Muscle of leg (tissue), 11 donors: Measurements from ENCODE around the gene FAM3D. TPM values are rescaled to one million over a fixed set of nuclear protein-coding genes. Genes with fewer than 3 reads are reported as not detected.

Experiments used
- DNase-seq: peaks from one replicate; pipeline ENCODE4 v3.0.0; 2013
- H3K27ac ChIP-seq: one replicate; pipeline ENCODE4 v1.5.1; 2013; ENCODE audit warnings: mild to moderate bottlenecking, low read length, control low read depth
- H3K27me3 ChIP-seq: one replicate; pipeline ENCODE4 v1.6.1; 2013; ENCODE audit warnings: low read length; ENCODE audit not compliant: control insufficient read depth, insufficient read depth
- H3K36me3 ChIP-seq: one replicate; pipeline ENCODE4 v1.6.1; 2013; ENCODE audit warnings: low read length; ENCODE audit not compliant: control insufficient read depth, insufficient read depth
- H3K4me1 ChIP-seq: one replicate; pipeline ENCODE4 v1.6.1; 2013; ENCODE audit warnings: low read length; ENCODE audit not compliant: control insufficient read depth, insufficient read depth
- H3K4me3 ChIP-seq: one replicate; pipeline ENCODE4 v1.5.1; 2013; ENCODE audit warnings: low read length, control low read depth
- H3K9me3 ChIP-seq: replicated peaks from 2 replicates; pipeline ENCODE4 v1.6.1; 2013; ENCODE audit warnings: low read depth, low read length; ENCODE audit not compliant: control insufficient read depth
- WGBS: methylation state at CpG from one replicate; pipeline ENCODE4 v1.1.5; 2013; ENCODE audit warnings: missing lambda C conversion rate; ENCODE audit not compliant: insufficient coverage; 5-methylcytosine and 5-hydroxymethylcytosine counted together
- polyA plus RNA-seq, 8 donors: library from polyadenylated mRNA; unstranded; fragments of 120-200 nt; gene quantifications; one replicate each; pipeline versions ENCODE4 v1.2.1 to v1.2.3, GENCODE V29; 2013; ENCODE audit warnings: inconsistent platforms in 1 of 8, low replicate concordance in 1 of 8; ENCODE audit not compliant: insufficient read length in 8 of 8, insufficient read depth in 1 of 8
- total RNA-seq: library from RNA; stranded (reverse); fragments of 120-200 nt; gene quantifications from one replicate; pipeline ENCODE4 v1.2.4, GENCODE V29; 2013

Gene FAM3D
- total and polyA plus RNA-seq, 9 donors: 0.07 to 1.2 (median 0.39) TPM; not detected in 5

GRCh38 chr3:58657571-58658141 lies 8.9 kb downstream of the FAM3D start:
- Histone ChIP-seq H3K4me1 (no peaks in the 10 kb centered on the region), H3K27me3 (no peaks in the 10 kb centered on the region), H3K4me3 (no peak overlapping the region), H3K9me3 (no peaks in the 10 kb centered on the region), H3K36me3 (no peaks in the 10 kb centered on the region), H3K27ac (no peak overlapping the region)
- WGBS: 79% methylated on average over 3 of the region's 8 CpGs
- no peak for DNase-seq

- H3K27ac ChIP-seq: no peak overlapping the region
- H3K4me1 ChIP-seq: no peaks in the 10 kb centered on the region
- no peaks in the 10 kb centered on the region for H3K36me3 ChIP-seq
- DNase-seq: no peak
- 68% methylated on average over 7 of the region's 9 CpGs for WGBS
- H3K4me3 ChIP-seq: no peak overlapping the region
- no peaks in the 10 kb centered on the region for H3K9me3 ChIP-seq
- no peaks in the 10 kb centered on the region for H3K27me3 ChIP-seq
These were observed 9.5 kb downstream of the FAM3D start for GRCh38 chr3:58657036-58657520.

- Histone ChIP-seq H3K36me3 (no peaks in the 10 kb centered on the region), H3K9me3 (no peaks in the 10 kb centered on the region), H3K4me1 (no peaks in the 10 kb centered on the region), H3K4me3 (no peak overlapping the region), H3K27ac (no peak overlapping the region), H3K27me3 (no peaks in the 10 kb centered on the region)
- WGBS: 83% methylated on average over 2 of the region's 2 CpGs
- DNase-seq: no peak
These were observed 9.9 kb downstream of the FAM3D start for GRCh38 chr3:58656631-58657030.

- no peaks in the 10 kb centered on the region for H3K27me3 ChIP-seq
- H3K4me1 ChIP-seq: no peaks in the 10 kb centered on the region
- H3K36me3 ChIP-seq: no peaks in the 10 kb centered on the region
- 83% methylated on average over 5 of the region's 6 CpGs for WGBS
- DNase-seq: no peak
- H3K27ac ChIP-seq: no peak overlapping the region
- H3K4me3 ChIP-seq: no peak overlapping the region
- no peaks in the 10 kb centered on the region for H3K9me3 ChIP-seq
These were observed 12.1 kb downstream of the FAM3D start for GRCh38 chr3:58654466-58654865.

- H3K9me3 ChIP-seq: no peaks in the 10 kb centered on the region
- H3K27ac ChIP-seq: no peak overlapping the region
- H3K4me1 ChIP-seq: no peaks in the 10 kb centered on the region
- H3K27me3 ChIP-seq: no peaks in the 10 kb centered on the region
- no peaks in the 10 kb centered on the region for H3K36me3 ChIP-seq
- 94% methylated on average over 1 of the region's 2 CpGs for WGBS
- no peak overlapping the region for H3K4me3 ChIP-seq
- no peak for DNase-seq
These were observed 13.9 kb downstream of the FAM3D start for GRCh38 chr3:58652624-58653023.

- H3K27me3 ChIP-seq: no peaks in the 10 kb centered on the region
- no peak overlapping the region for H3K27ac ChIP-seq
- peaks cover 2% of the 10 kb centered on the region for H3K4me1 ChIP-seq
- no peaks in the 10 kb centered on the region for H3K9me3 ChIP-seq
- DNase-seq: peak; percentile 51
- H3K36me3 ChIP-seq: no peaks in the 10 kb centered on the region
- no peak overlapping the region for H3K4me3 ChIP-seq
These were observed 15.3 kb downstream of the FAM3D start for GRCh38 chr3:58651276-58651675.

- H3K4me1 ChIP-seq: peaks cover 2% of the 10 kb centered on the region
- no peaks in the 10 kb centered on the region for H3K36me3 ChIP-seq
- no peak overlapping the region for H3K27ac ChIP-seq
- H3K27me3 ChIP-seq: no peaks in the 10 kb centered on the region
- no peak for DNase-seq
- H3K9me3 ChIP-seq: no peaks in the 10 kb centered on the region
- WGBS: 88% methylated on average over 1 of the region's 3 CpGs
- H3K4me3 ChIP-seq: no peak overlapping the region
These were observed 19.0 kb downstream of the FAM3D start for GRCh38 chr3:58647381-58648141.

- H3K36me3 ChIP-seq: no peaks in the 10 kb centered on the region
- no peaks in the 10 kb centered on the region for H3K9me3 ChIP-seq
- peaks cover 2% of the 10 kb centered on the region for H3K4me1 ChIP-seq
- WGBS: 93% methylated on average over 3 of the region's 3 CpGs
- no peak overlapping the region for H3K4me3 ChIP-seq
- H3K27ac ChIP-seq: no peak overlapping the region
- H3K27me3 ChIP-seq: no peaks in the 10 kb centered on the region
- DNase-seq: no peak
These were observed 20.1 kb downstream of the FAM3D start for GRCh38 chr3:58646503-58646902.

- DNase-seq: no peak
- no peaks in the 10 kb centered on the region for H3K27me3 ChIP-seq
- WGBS: 75% methylated on average over 3 of the region's 4 CpGs
- H3K4me1 ChIP-seq: peaks cover 5% of the 10 kb centered on the region
- H3K36me3 ChIP-seq: no peaks in the 10 kb centered on the region
- no peak overlapping the region for H3K4me3 ChIP-seq
- no peak overlapping the region for H3K27ac ChIP-seq
- H3K9me3 ChIP-seq: no peaks in the 10 kb centered on the region
These were observed 20.8 kb downstream of the FAM3D start for GRCh38 chr3:58645726-58646125.

- Histone ChIP-seq H3K27me3 (no peaks in the 10 kb centered on the region), H3K4me1 (peaks cover 8% of the 10 kb centered on the region), H3K27ac (no peak overlapping the region), H3K9me3 (no peaks in the 10 kb centered on the region), H3K36me3 (no peaks in the 10 kb centered on the region), H3K4me3 (no peak overlapping the region)
- no peak for DNase-seq
- 74% methylated on average over 4 of the region's 4 CpGs for whole genome bisulfite sequencing
These were observed 23.7 kb downstream of the FAM3D start for GRCh38 chr3:58642846-58643245.
